ENCODE measurements around the gene MGAT5B.

The MGAT5B gene

GRCh38 chr17:76929148-76929547, 60.9 kb downstream of the MGAT5B start:
- WGBS (ENCODE audit: extremely low coverage, insufficient coverage, insufficient read length): no CpG with 5 or more reads among the region's 3 CpGs

DNA sequence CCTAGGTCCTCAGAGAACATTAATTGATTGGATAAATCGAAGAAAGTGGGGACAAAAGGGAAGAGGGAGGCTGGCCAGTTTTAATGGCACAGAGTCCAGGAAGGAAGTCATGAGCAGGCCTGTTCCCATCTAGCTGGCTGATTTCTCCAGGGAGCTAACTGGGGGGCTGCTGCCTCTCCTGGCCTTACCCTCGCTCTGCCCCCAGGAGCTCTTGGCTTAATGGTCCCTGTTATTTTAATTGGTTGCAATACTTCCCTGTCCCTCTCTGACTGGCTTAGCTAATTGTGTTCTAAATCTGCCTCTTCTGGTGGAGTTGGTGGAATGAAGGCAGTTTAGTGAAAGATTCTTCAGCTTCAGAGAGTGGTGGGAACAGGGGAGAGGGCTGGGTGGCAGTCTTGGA, 61.4 kb downstream of the MGAT5B start:
- H3K4ac ChIP-seq (ENCODE audit: low read depth, low read length): no peak overlapping the region
- no peak overlapping the region for H2AFZ ChIP-seq (ENCODE audit: insufficient read depth, low read length, poor library complexity)
- WGBS (ENCODE audit: extremely low coverage, insufficient coverage, insufficient read length): no CpG with 5 or more reads among the region's 2 CpGs
- H3K4me2 ChIP-seq (ENCODE audit: low read length): no peak overlapping the region
- no peaks in the 10 kb centered on the region for H3K79me2 ChIP-seq (ENCODE audit: control insufficient read depth, insufficient read depth, low read length, poor library complexity)
- H3K79me1 ChIP-seq (ENCODE audit: low read length): no peaks in the 10 kb centered on the region
- no peak overlapping the region for H4K91ac ChIP-seq (ENCODE audit: low read depth, low read length)
- no peak overlapping the region for H3K23ac ChIP-seq (ENCODE audit: low read length)
- no peak overlapping the region for H4K12ac ChIP-seq (ENCODE audit: low read depth, low read length)
- no peak overlapping the region for H2AK5ac ChIP-seq (ENCODE audit: low read length)
- H3K27ac ChIP-seq (ENCODE audit: low read depth, low read length): no peak overlapping the region
- no peak overlapping the region for H3K14ac ChIP-seq (ENCODE audit: low read length)
- no peak overlapping the region for H2BK12ac ChIP-seq (ENCODE audit: low read length)
- no peak overlapping the region for H3K18ac ChIP-seq (ENCODE audit: low read length)
- no peak for DNase-seq
- no peak overlapping the region for H3K9ac ChIP-seq (ENCODE audit: low read length)
- H3K36me3 ChIP-seq (ENCODE audit: control insufficient read depth in 1 of 2, insufficient read depth in 2 of 2, low read length in 2 of 2): no peaks in the 10 kb centered on the region
- no peak overlapping the region for H2BK120ac ChIP-seq (ENCODE audit: insufficient read depth, low read length, poor library complexity)
- no peak overlapping the region for H3K4me3 ChIP-seq (ENCODE audit: low read depth, low read length)
- peaks cover 0 to 4% of the 10 kb centered on the region in 2 experiments for H3K4me1 ChIP-seq (ENCODE audit: control insufficient read depth in 1 of 2, insufficient read depth in 2 of 2, low read length in 2 of 2)
- no peak overlapping the region for H2BK5ac ChIP-seq (ENCODE audit: low read depth, low read length, poor library complexity)
- H4K8ac ChIP-seq (ENCODE audit: low read depth, low read length): no peak overlapping the region
- H3K27me3 ChIP-seq (ENCODE audit: insufficient read depth, low read length): no peaks in the 10 kb centered on the region
- no peaks in the 10 kb centered on the region for H3K9me3 ChIP-seq (ENCODE audit: insufficient read depth, low read depth, low read length)

More at GRCh38 chr17:76929148-76929547, 60.9 kb downstream of the MGAT5B start:
- Histone ChIP-seq H4K12ac (ENCODE audit: low read depth, low read length) (no peak overlapping the region), H3K9ac (ENCODE audit: low read length) (no peak overlapping the region), H3K36me3 (ENCODE audit: control insufficient read depth in 1 of 2, insufficient read depth in 2 of 2, low read length in 2 of 2) (no peaks in the 10 kb centered on the region), H2BK120ac (ENCODE audit: insufficient read depth, low read length, poor library complexity) (no peak overlapping the region), H4K8ac (ENCODE audit: low read depth, low read length) (no peak overlapping the region), H3K79me1 (ENCODE audit: low read length) (no peaks in the 10 kb centered on the region), H2AFZ (ENCODE audit: insufficient read depth, low read length, poor library complexity) (no peak overlapping the region), H2BK12ac (ENCODE audit: low read length) (no peak overlapping the region), H3K4ac (ENCODE audit: low read depth, low read length) (no peak overlapping the region), H3K4me1 (ENCODE audit: control insufficient read depth in 1 of 2, insufficient read depth in 2 of 2, low read length in 2 of 2) (peaks cover 0 to under 1% of the 10 kb centered on the region in 2 experiments), H3K9me3 (ENCODE audit: insufficient read depth, low read depth, low read length) (no peaks in the 10 kb centered on the region), H2BK5ac (ENCODE audit: low read depth, low read length, poor library complexity) (no peak overlapping the region), H3K27ac (ENCODE audit: low read depth, low read length) (no peak overlapping the region), H4K91ac (ENCODE audit: low read depth, low read length) (no peak overlapping the region), H3K4me2 (ENCODE audit: low read length) (no peak overlapping the region), H3K79me2 (ENCODE audit: control insufficient read depth, insufficient read depth, low read length, poor library complexity) (no peaks in the 10 kb centered on the region), H2AK5ac (ENCODE audit: low read length) (no peak overlapping the region), H3K18ac (ENCODE audit: low read length) (no peak overlapping the region), H3K4me3 (ENCODE audit: low read depth, low read length) (no peak overlapping the region), H3K27me3 (ENCODE audit: insufficient read depth, low read length) (no peaks in the 10 kb centered on the region), H3K14ac (ENCODE audit: low read length) (no peak overlapping the region), H3K23ac (ENCODE audit: low read length) (no peak overlapping the region)
- DNase-seq: no peak

DNA sequence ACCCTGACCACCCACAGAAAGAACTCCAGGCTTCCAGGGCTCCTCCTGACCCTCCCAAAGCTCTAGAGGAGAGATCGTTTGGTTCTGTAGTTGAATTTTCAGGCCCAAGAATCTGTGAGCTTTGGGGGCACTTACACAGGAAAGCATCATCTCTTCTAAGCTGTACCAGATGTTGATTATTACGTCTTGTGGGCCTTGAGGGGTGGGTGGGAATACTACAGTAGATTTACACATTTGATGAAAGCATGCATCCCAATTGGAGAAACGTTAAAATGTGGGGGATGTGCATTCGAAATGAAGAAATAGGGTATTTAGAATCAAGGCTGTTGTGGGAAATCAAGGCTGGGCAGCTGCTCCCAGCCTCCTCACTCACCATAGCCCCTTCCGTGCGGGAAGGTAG, 61.9 kb downstream of the MGAT5B start:
- H2AK5ac ChIP-seq (ENCODE audit: low read length): no peak overlapping the region
- H3K9me3 ChIP-seq (ENCODE audit: insufficient read depth, low read depth, low read length): no peaks in the 10 kb centered on the region
- no peak overlapping the region for H2BK12ac ChIP-seq (ENCODE audit: low read length)
- no peak overlapping the region for H3K4ac ChIP-seq (ENCODE audit: low read depth, low read length)
- no peaks in the 10 kb centered on the region for H3K79me1 ChIP-seq (ENCODE audit: low read length)
- H4K12ac ChIP-seq (ENCODE audit: low read depth, low read length): no peak overlapping the region
- no peak overlapping the region for H3K4me2 ChIP-seq (ENCODE audit: low read length)
- no peak for DNase-seq
- no peaks in the 10 kb centered on the region for H3K36me3 ChIP-seq (ENCODE audit: control insufficient read depth in 1 of 2, insufficient read depth in 2 of 2, low read length in 2 of 2)
- H3K14ac ChIP-seq (ENCODE audit: low read length): no peak overlapping the region
- no peak overlapping the region for H4K8ac ChIP-seq (ENCODE audit: low read depth, low read length)
- H3K9ac ChIP-seq (ENCODE audit: low read length): no peak overlapping the region
- no peak overlapping the region for H2AFZ ChIP-seq (ENCODE audit: insufficient read depth, low read length, poor library complexity)
- H3K27ac ChIP-seq (ENCODE audit: low read depth, low read length): no peak overlapping the region
- no peaks in the 10 kb centered on the region for H3K79me2 ChIP-seq (ENCODE audit: control insufficient read depth, insufficient read depth, low read length, poor library complexity)
- no peak overlapping the region for H3K18ac ChIP-seq (ENCODE audit: low read length)
- H3K4me3 ChIP-seq (ENCODE audit: low read depth, low read length): no peak overlapping the region
- H3K27me3 ChIP-seq (ENCODE audit: insufficient read depth, low read length): no peaks in the 10 kb centered on the region
- no peak overlapping the region for H2BK120ac ChIP-seq (ENCODE audit: insufficient read depth, low read length, poor library complexity)
- WGBS (ENCODE audit: extremely low coverage, insufficient coverage, insufficient read length): no CpG with 5 or more reads among the region's 6 CpGs
- no peak overlapping the region for H2BK5ac ChIP-seq (ENCODE audit: low read depth, low read length, poor library complexity)
- no peak overlapping the region for H4K91ac ChIP-seq (ENCODE audit: low read depth, low read length)
- H3K23ac ChIP-seq (ENCODE audit: low read length): no peak overlapping the region
- H3K4me1 ChIP-seq (ENCODE audit: control insufficient read depth in 1 of 2, insufficient read depth in 2 of 2, low read length in 2 of 2): peaks cover 0 to 4% of the 10 kb centered on the region in 2 experiments

- Histone ChIP-seq H3K23ac (ENCODE audit: low read length) (no peak overlapping the region), H2BK12ac (ENCODE audit: low read length) (no peak overlapping the region), H2AFZ (ENCODE audit: insufficient read depth, low read length, poor library complexity) (no peak overlapping the region), H3K9ac (ENCODE audit: low read length) (no peak overlapping the region), H2BK120ac (ENCODE audit: insufficient read depth, low read length, poor library complexity) (no peak overlapping the region), H3K4ac (ENCODE audit: low read depth, low read length) (no peak overlapping the region), H4K91ac (ENCODE audit: low read depth, low read length) (no peak overlapping the region), H2BK5ac (ENCODE audit: low read depth, low read length, poor library complexity) (no peak overlapping the region), H3K4me3 (ENCODE audit: low read depth, low read length) (no peak overlapping the region), H2AK5ac (ENCODE audit: low read length) (no peak overlapping the region), H3K14ac (ENCODE audit: low read length) (no peak overlapping the region), H3K18ac (ENCODE audit: low read length) (no peak overlapping the region), H3K36me3 (ENCODE audit: control insufficient read depth in 1 of 2, insufficient read depth in 2 of 2, low read length in 2 of 2) (no peaks in the 10 kb centered on the region), H3K4me2 (ENCODE audit: low read length) (no peak overlapping the region), H3K9me3 (ENCODE audit: insufficient read depth, low read depth, low read length) (no peaks in the 10 kb centered on the region), H3K4me1 (ENCODE audit: control insufficient read depth in 1 of 2, insufficient read depth in 2 of 2, low read length in 2 of 2) (peaks cover 0 to 4% of the 10 kb centered on the region in 2 experiments), H4K12ac (ENCODE audit: low read depth, low read length) (no peak overlapping the region), H3K27ac (ENCODE audit: low read depth, low read length) (no peak overlapping the region), H4K8ac (ENCODE audit: low read depth, low read length) (no peak overlapping the region), H3K79me1 (ENCODE audit: low read length) (no peaks in the 10 kb centered on the region), H3K27me3 (ENCODE audit: insufficient read depth, low read length) (no peaks in the 10 kb centered on the region), H3K79me2 (ENCODE audit: control insufficient read depth, insufficient read depth, low read length, poor library complexity) (no peaks in the 10 kb centered on the region)
- WGBS (ENCODE audit: extremely low coverage, insufficient coverage, insufficient read length): no CpG with 5 or more reads among the region's 36 CpGs
- no peak for DNase-seq
Observed at GRCh38 chr17:76932402-76933333, 64.5 kb downstream of the MGAT5B start.
